ENCODE data around the gene PPP1CA. TPM values are rescaled to one million over a fixed set of nuclear protein-coding genes. Genes with fewer than 3 reads are reported as not detected.

The PPP1CA gene
- total RNA-seq, 1 donor from 2014 or later, result 69.3 TPM

- FAIRE-seq (no peak), DNase-seq (ENCODE audit: low spot score in 2 of 2) (no peak)
These were observed 17.8 kb upstream of the PPP1CA start for GRCh38 chr11:67419325-67420049.

GRCh38 chr11:67418476-67419281, 17.0 kb upstream of the PPP1CA start:
- DNase-seq (ENCODE audit: low spot score in 2 of 2), result no peak
- no peak for FAIRE-seq

- DNase-seq (ENCODE audit: low spot score in 2 of 2) (no peak), FAIRE-seq (no peak)
These were observed 15.8 kb upstream of the PPP1CA start for GRCh38 chr11:67417425-67417824.

- DNase-seq (ENCODE audit: low spot score in 2 of 2) (no peak), FAIRE-seq (no peak)
These were observed 15.0 kb upstream of the PPP1CA start for GRCh38 chr11:67416416-67417335.

GRCh38 chr11:67415501-67416304, 14.0 kb upstream of the PPP1CA start, which contains the start of gene CARNS1:
Gene CARNS1 (plus strand): TSS chr11:67415678. CDS start chr11:67416200, 522 bp downstream.
- DNase-seq (ENCODE audit: low spot score in 2 of 2) (peak; percentile 64 to 77), FAIRE-seq (no peak)

GRCh38 chr11:67413266-67413849, 11.7 kb upstream of the PPP1CA start:
- no peak for FAIRE-seq
- no peak for DNase-seq (ENCODE audit: low spot score in 2 of 2)

GRCh38 chr11:67412495-67413179, 11.0 kb upstream of the PPP1CA start:
- FAIRE-seq (no peak), DNase-seq (ENCODE audit: low spot score in 2 of 2) (no peak)

GRCh38 chr11:67411785-67412152, 10.1 kb upstream of the PPP1CA start:
- no peak for DNase-seq (ENCODE audit: low spot score in 2 of 2)
- FAIRE-seq, result no peak

- FAIRE-seq (no peak), DNase-seq (ENCODE audit: low spot score in 2 of 2) (no peak)
These were observed 9.5 kb upstream of the PPP1CA start for GRCh38 chr11:67410984-67411784.

GRCh38 chr11:67410369-67410831, 8.7 kb upstream of the PPP1CA start:
- DNase-seq (ENCODE audit: low spot score in 2 of 2) (peak; percentile 58 to 80), FAIRE-seq (no peak)

GRCh38 chr11:67409781-67410368, 8.2 kb upstream of the PPP1CA start:
- no peak for DNase-seq (ENCODE audit: low spot score in 2 of 2)
- no peak for FAIRE-seq

- FAIRE-seq, result no peak
- DNase-seq (ENCODE audit: low spot score in 2 of 2), result no peak
These were observed 7.6 kb upstream of the PPP1CA start for GRCh38 chr11:67409261-67409666.

GRCh38 chr11:67408437-67409200, 7.0 kb upstream of the PPP1CA start:
- no peak for FAIRE-seq
- no peak for DNase-seq (ENCODE audit: low spot score in 2 of 2)

GRCh38 chr11:67407688-67408163, 6.1 kb upstream of the PPP1CA start:
- FAIRE-seq (no peak), DNase-seq (ENCODE audit: low spot score in 2 of 2) (no peak)

GRCh38 chr11:67406969-67407687, 5.5 kb upstream of the PPP1CA start:
- no peak for FAIRE-seq
- DNase-seq (ENCODE audit: low spot score in 2 of 2), result peak; percentile 71 to 76

GRCh38 chr11:67406420-67406968, 4.8 kb upstream of the PPP1CA start:
- FAIRE-seq (no peak), DNase-seq (ENCODE audit: low spot score in 2 of 2) (no peak)
